GM21423 (cell line): ENCODE results near the gene ARMC5.
"Not testable (repeated sequence)": the region's sequence is repeated elsewhere in the genome, so short reads cannot be mapped to it uniquely, and the experiment has no call there.

Experiments used
- ATAC-seq: cut with Tn5 transposase; IDR thresholded peaks from one replicate; pipeline ENCODE4 v1.9.1; 2021; ENCODE audit warnings: mild to moderate bottlenecking, moderate library complexity; ENCODE audit not compliant: unreplicated experiment

The ARMC5 gene

GRCh38 chr16:31493506-31494125, 34.3 kb downstream of the ARMC5 start:
- ATAC-seq = no peak

GRCh38 chr16:31496670-31497069, 37.4 kb downstream of the ARMC5 start:
- no peak for ATAC-seq

- ATAC-seq = no peak
These were observed 39.2 kb downstream of the ARMC5 start for GRCh38 chr16:31498493-31498892.

GRCh38 chr16:31499928-31500327, 40.6 kb downstream of the ARMC5 start:
- no peak for ATAC-seq

GRCh38 chr16:31501226-31501965, 42.1 kb downstream of the ARMC5 start:
- no peak for ATAC-seq

- no peak for ATAC-seq
These were observed 42.7 kb downstream of the ARMC5 start for GRCh38 chr16:31501966-31502348.

GRCh38 chr16:31502981-31503380, 43.7 kb downstream of the ARMC5 start:
- no peak for ATAC-seq

- ATAC-seq = not testable (repeated sequence)
These were observed 44.3 kb downstream of the ARMC5 start for GRCh38 chr16:31503555-31503954.

GRCh38 chr16:31504159-31504558, 44.9 kb downstream of the ARMC5 start:
- no peak for ATAC-seq

GRCh38 chr16:31505483-31505882, 46.2 kb downstream of the ARMC5 start:
- ATAC-seq = peak; percentile 40

- ATAC-seq = no peak
These were observed 48.3 kb downstream of the ARMC5 start for GRCh38 chr16:31507617-31507928.

GRCh38 chr16:31507929-31508705, 48.8 kb downstream of the ARMC5 start, which contains the start of gene RUSF1:
Gene RUSF1 (minus strand): TSS chr16:31508391. CDS start chr16:31508373, 18 bp downstream.
- peak; percentile 91 for ATAC-seq

GRCh38 chr16:31508706-31509195, 49.5 kb downstream of the ARMC5 start:
- ATAC-seq = no peak

GRCh38 chr16:31513126-31513525, 53.8 kb downstream of the ARMC5 start:
- no peak for ATAC-seq

- no peak for ATAC-seq
These were observed 54.6 kb downstream of the ARMC5 start for GRCh38 chr16:31513884-31514283.
